Muscle of leg (tissue), 11 donors: Measurements from ENCODE around the gene SIK2. TPM values are rescaled to one million over a fixed set of nuclear protein-coding genes. Genes with fewer than 3 reads are reported as not detected.

ENCODE experiments used
- DNase-seq: peaks from one replicate; pipeline ENCODE4 v3.0.0; 2013
- H3K27ac ChIP-seq: one replicate; pipeline ENCODE4 v1.5.1; 2013; ENCODE audit warnings: mild to moderate bottlenecking, low read length, control low read depth
- H3K27me3 ChIP-seq: one replicate; pipeline ENCODE4 v1.6.1; 2013; ENCODE audit warnings: low read length; ENCODE audit not compliant: control insufficient read depth, insufficient read depth
- H3K36me3 ChIP-seq: one replicate; pipeline ENCODE4 v1.6.1; 2013; ENCODE audit warnings: low read length; ENCODE audit not compliant: control insufficient read depth, insufficient read depth
- H3K4me1 ChIP-seq: one replicate; pipeline ENCODE4 v1.6.1; 2013; ENCODE audit warnings: low read length; ENCODE audit not compliant: control insufficient read depth, insufficient read depth
- H3K4me3 ChIP-seq: one replicate; pipeline ENCODE4 v1.5.1; 2013; ENCODE audit warnings: low read length, control low read depth
- H3K9me3 ChIP-seq: replicated peaks from 2 replicates; pipeline ENCODE4 v1.6.1; 2013; ENCODE audit warnings: low read depth, low read length; ENCODE audit not compliant: control insufficient read depth
- WGBS: methylation state at CpG from one replicate; pipeline ENCODE4 v1.1.5; 2013; ENCODE audit warnings: missing lambda C conversion rate; ENCODE audit not compliant: insufficient coverage; 5-methylcytosine and 5-hydroxymethylcytosine counted together
- polyA plus RNA-seq, 8 donors: library from polyadenylated mRNA; unstranded; fragments of 120-200 nt; gene quantifications; one replicate each; pipeline versions ENCODE4 v1.2.1 to v1.2.3, GENCODE V29; 2013; ENCODE audit warnings: inconsistent platforms in 1 of 8, low replicate concordance in 1 of 8; ENCODE audit not compliant: insufficient read length in 8 of 8, insufficient read depth in 1 of 8
- total RNA-seq: library from RNA; stranded (reverse); fragments of 120-200 nt; gene quantifications from one replicate; pipeline ENCODE4 v1.2.4, GENCODE V29; 2013

SIK2 gene
- total and polyA plus RNA-seq, 9 donors: 14.9 to 27.4 (median 23.2) TPM

GRCh38 chr11:111633248-111633647 lies 31.0 kb downstream of the SIK2 start:
- no peak overlapping the region for H3K27ac ChIP-seq

GRCh38 chr11:111633756-111634362 lies 31.6 kb downstream of the SIK2 start:
- no peaks in the 10 kb centered on the region for H3K4me1 ChIP-seq
- DNase-seq: no peak
- 40% methylated on average over 1 of the region's 3 CpGs for WGBS

More at GRCh38 chr11:111633248-111633647, 31.0 kb downstream of the SIK2 start:
- Histone ChIP-seq H3K4me3 (no peak overlapping the region), H3K9me3 (no peaks in the 10 kb centered on the region), H3K36me3 (no peaks in the 10 kb centered on the region), H3K4me1 (no peaks in the 10 kb centered on the region), H3K27me3 (no peaks in the 10 kb centered on the region)
- 83% methylated on average over 1 of the region's 3 CpGs for WGBS
- no peak for DNase-seq

GRCh38 chr11:111634981-111635705 lies 32.9 kb downstream of the SIK2 start:
- no peak overlapping the region for H3K4me3 ChIP-seq
- no peaks in the 10 kb centered on the region for H3K4me1 ChIP-seq
- no peak for DNase-seq
- no peaks in the 10 kb centered on the region for H3K9me3 ChIP-seq
- WGBS: no CpG with 5 or more reads among the region's 5 CpGs
- no peaks in the 10 kb centered on the region for H3K27me3 ChIP-seq
- peak overlapping the region; percentile 75 for H3K27ac ChIP-seq
- H3K36me3 ChIP-seq: no peaks in the 10 kb centered on the region

More at GRCh38 chr11:111633756-111634362, 31.6 kb downstream of the SIK2 start:
- no peaks in the 10 kb centered on the region for H3K27me3 ChIP-seq
- no peak overlapping the region for H3K4me3 ChIP-seq
- no peaks in the 10 kb centered on the region for H3K9me3 ChIP-seq
- H3K36me3 ChIP-seq: no peaks in the 10 kb centered on the region
- no peak overlapping the region for H3K27ac ChIP-seq

- peak overlapping the region; percentile 75 for H3K27ac ChIP-seq
- no peaks in the 10 kb centered on the region for H3K9me3 ChIP-seq
- no CpG with 5 or more reads among the region's 1 CpG for WGBS
- no peaks in the 10 kb centered on the region for H3K27me3 ChIP-seq
- DNase-seq: peak; percentile 97
- no peak overlapping the region for H3K4me3 ChIP-seq
- no peaks in the 10 kb centered on the region for H3K4me1 ChIP-seq
- no peaks in the 10 kb centered on the region for H3K36me3 ChIP-seq
Observed at GRCh38 chr11:111635706-111636045, 33.4 kb downstream of the SIK2 start.

- H3K27me3 ChIP-seq: no peaks in the 10 kb centered on the region
- no peaks in the 10 kb centered on the region for H3K4me1 ChIP-seq
- H3K36me3 ChIP-seq: peaks cover 8% of the 10 kb centered on the region
- DNase-seq: no peak
- no peak overlapping the region for H3K27ac ChIP-seq
- H3K9me3 ChIP-seq: no peaks in the 10 kb centered on the region
- no peak overlapping the region for H3K4me3 ChIP-seq
- no CpG with 5 or more reads among the region's 4 CpGs for WGBS
Observed at GRCh38 chr11:111637885-111638284, 35.6 kb downstream of the SIK2 start.

- Histone ChIP-seq H3K4me1 (no peaks in the 10 kb centered on the region), H3K27ac (no peak overlapping the region)
- no CpG with 5 or more reads among the region's 1 CpG for WGBS
Observed at GRCh38 chr11:111639226-111639925, 37.1 kb downstream of the SIK2 start.

GRCh38 chr11:111641339-111642015 lies 39.2 kb downstream of the SIK2 start:
- WGBS: no CpG with 5 or more reads among the region's 2 CpGs
- Histone ChIP-seq H3K4me3 (no peak overlapping the region), H3K27ac (no peak overlapping the region), H3K36me3 (peaks cover 8% of the 10 kb centered on the region), H3K9me3 (no peaks in the 10 kb centered on the region), H3K27me3 (no peaks in the 10 kb centered on the region), H3K4me1 (no peaks in the 10 kb centered on the region)
- DNase-seq: no peak

More at GRCh38 chr11:111639226-111639925, 37.1 kb downstream of the SIK2 start:
- no peak overlapping the region for H3K4me3 ChIP-seq
- no peak for DNase-seq
- no peaks in the 10 kb centered on the region for H3K27me3 ChIP-seq
- peaks cover 8% of the 10 kb centered on the region for H3K36me3 ChIP-seq
- no peaks in the 10 kb centered on the region for H3K9me3 ChIP-seq

- DNase-seq: no peak
- Histone ChIP-seq H3K4me1 (no peaks in the 10 kb centered on the region), H3K27ac (no peak overlapping the region), H3K9me3 (no peaks in the 10 kb centered on the region), H3K27me3 (no peaks in the 10 kb centered on the region), H3K36me3 (peaks cover 8% of the 10 kb centered on the region), H3K4me3 (no peak overlapping the region)
- WGBS: no CpG with 5 or more reads among the region's 1 CpG
Observed at GRCh38 chr11:111642542-111642941, 40.3 kb downstream of the SIK2 start.

GRCh38 chr11:111644922-111645321 lies 42.7 kb downstream of the SIK2 start:
- Histone ChIP-seq H3K27ac (no peak overlapping the region), H3K36me3 (peaks cover 8% of the 10 kb centered on the region), H3K27me3 (no peaks in the 10 kb centered on the region), H3K9me3 (no peaks in the 10 kb centered on the region), H3K4me1 (no peaks in the 10 kb centered on the region), H3K4me3 (no peak overlapping the region)
- no peak for DNase-seq
- whole genome bisulfite sequencing: no CpG with 5 or more reads among the region's 1 CpG
